ENCODE data around the gene CRIM1. TPM values are rescaled to one million over a fixed set of nuclear protein-coding genes. Genes with fewer than 3 reads are reported as not detected.

Gene CRIM1
- total and polyA plus RNA-seq, 2 of the 8 experiments (the other 6 are each of a cell fraction or from before 2014, with no cell fraction given) = 9.4 to 28.4 TPM

DNA sequence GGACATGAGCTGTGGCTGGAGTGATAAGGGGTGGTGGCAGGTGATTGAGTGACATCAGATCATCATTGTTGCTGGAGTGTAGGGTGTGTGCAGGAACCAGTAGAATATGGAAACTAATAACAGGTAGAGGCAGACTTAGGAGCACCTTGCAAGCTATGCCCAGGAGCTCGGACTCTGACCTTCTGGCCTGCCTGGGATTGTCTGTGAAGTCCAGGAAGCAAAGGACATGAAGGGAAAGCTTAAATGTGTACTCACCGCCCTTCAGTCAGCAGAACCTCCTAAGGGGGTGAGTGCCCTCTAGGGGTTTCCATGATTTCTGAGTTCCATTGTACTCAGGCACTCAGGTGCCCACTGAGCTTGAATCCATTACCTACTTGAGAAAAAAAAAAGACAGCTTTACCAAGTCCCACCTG is 104.2 kb downstream of the CRIM1 start:
- H2AFZ ChIP-seq (ENCODE audit: low read length) = no peak overlapping the region
- H2BK5ac ChIP-seq (ENCODE audit: low read depth, low read length) = peak overlapping the region; percentile 90
- peak overlapping the region; percentile 51 for H2BK120ac ChIP-seq (replicated peaks; ENCODE audit: low read depth, low read length)
- no peak overlapping the region for H2BK15ac ChIP-seq (ENCODE audit: low read length)
- H3K4ac ChIP-seq (replicated peaks; ENCODE audit: insufficient read length, low read depth, low read length) = peak overlapping the region; percentile 80
- H3K4me3 ChIP-seq (ENCODE audit: extremely low read depth in 1 of 4, insufficient read depth in 2 of 4, low read depth in 3 of 4, low read length in 4 of 4) = 0 out of 8 replicates have a peak overlapping the region, but pooled peaks of 1 of the 4 experiments have one; percentile 3
- H3K36me3 ChIP-seq (ENCODE audit: control insufficient read depth in 2 of 4, insufficient read depth in 4 of 4, low read length in 3 of 4) = peaks cover 0 to 2% (median under 1%) of the 10 kb centered on the region in 4 experiments; a peak in 2 of 8 replicates
- H3K9ac ChIP-seq (replicated peaks in 1 of 4; ENCODE audit: extremely low read depth in 1 of 4, low read depth in 3 of 4, low read length in 3 of 4) = no peak overlapping the region
- no peak for FAIRE-seq
- ChIA-PET POLR2A (ENCODE audit: partially characterized antibody) (interaction anchor here (0.7 to 1.9 kb wide), 5 partner anchors 11 to 107 kb away, joined by 3 to 7 read pairs (median 4); no protein-coding TSS in a partner anchor), CTCF (ENCODE audit: partially characterized antibody) (interaction anchor here (0.6 to 7.2 kb wide), 44 partner anchors 9 to 629 kb away, joined by 3 to 99 read pairs (median 4); partner anchors contain the start of gene CRIM1)
- H3K27ac ChIP-seq (ENCODE audit: low read depth, low read length) = no peak overlapping the region
- H2AK5ac ChIP-seq (ENCODE audit: low read depth, low read length) = peak overlapping the region; percentile 93
- peak overlapping the region; percentile 8 to 41; a peak in 2 of 4 replicates for H3K4me2 ChIP-seq (ENCODE audit: insufficient read depth in 1 of 2, low read depth in 2 of 2, low read length in 2 of 2)
- peak overlapping the region; percentile 38 for H2BK20ac ChIP-seq (ENCODE audit: low read length)
- no peaks in the 10 kb centered on the region; the same call in 1 of the 2 replicates for H3K79me1 ChIP-seq (ENCODE audit: low read depth, low read length)
- no peak overlapping the region for H4K5ac ChIP-seq (ENCODE audit: insufficient read length, low read depth, low read length)
- DNase-seq (ENCODE audit: low read depth in 1 of 2, low spot score in 2 of 2) = no peak
- 28% methylated on average over 2 of the region's 2 CpGs; no CpG with 5 or more reads in 1 of the 2 experiments for WGBS, 2 experiments (ENCODE audit: extremely low coverage in 1 of 2, insufficient coverage in 1 of 2, insufficient read length in 1 of 2, insufficient replicate concordance in 2 of 2, low coverage in 1 of 2, low lambda C conversion rate in 2 of 2, missing lambda C conversion rate in 1 of 2)
- no peaks in the 10 kb centered on the region for H3K27me3 ChIP-seq (replicated peaks in 1 of 4; ENCODE audit: control insufficient read depth in 3 of 4, extremely low read depth in 1 of 4, insufficient read depth in 3 of 4, low read length in 3 of 4)
- peaks cover 0 to 3% of the 10 kb centered on the region in 2 experiments for H4K20me1 ChIP-seq (replicated peaks in 1 of 2; ENCODE audit: control insufficient read depth in 1 of 2, insufficient read depth in 2 of 2, low read length in 2 of 2)
- no peak overlapping the region for H3K14ac ChIP-seq (ENCODE audit: insufficient read length)
- H4K91ac ChIP-seq (replicated peaks; ENCODE audit: insufficient read length, low read length) = peak overlapping the region; percentile 78
- H2BK12ac ChIP-seq (ENCODE audit: low read depth, low read length) = 0 out of 2 replicates have a peak overlapping the region, but pooled peaks have one; percentile 84
- H4K8ac ChIP-seq (ENCODE audit: extremely low read depth, insufficient read depth, low read length) = no peak overlapping the region
- H3K23me2 ChIP-seq (ENCODE audit: low read depth, low read length) = 0 out of 2 replicates have a peak, but pooled peaks cover 3% of the 10 kb centered on the region
- TF ChIP-seq BCL11A (IDR thresholded peaks at IDR 0.05; ENCODE audit: low read depth in 2 of 2, low read length in 2 of 2) = no peak
- TF ChIP-seq NANOG (IDR thresholded peaks at IDR 0.05; ENCODE audit: insufficient read depth, low read depth, low read length, poor library complexity, severe bottlenecking) = peak; percentile 36
- TF ChIP-seq, protein P1, sequence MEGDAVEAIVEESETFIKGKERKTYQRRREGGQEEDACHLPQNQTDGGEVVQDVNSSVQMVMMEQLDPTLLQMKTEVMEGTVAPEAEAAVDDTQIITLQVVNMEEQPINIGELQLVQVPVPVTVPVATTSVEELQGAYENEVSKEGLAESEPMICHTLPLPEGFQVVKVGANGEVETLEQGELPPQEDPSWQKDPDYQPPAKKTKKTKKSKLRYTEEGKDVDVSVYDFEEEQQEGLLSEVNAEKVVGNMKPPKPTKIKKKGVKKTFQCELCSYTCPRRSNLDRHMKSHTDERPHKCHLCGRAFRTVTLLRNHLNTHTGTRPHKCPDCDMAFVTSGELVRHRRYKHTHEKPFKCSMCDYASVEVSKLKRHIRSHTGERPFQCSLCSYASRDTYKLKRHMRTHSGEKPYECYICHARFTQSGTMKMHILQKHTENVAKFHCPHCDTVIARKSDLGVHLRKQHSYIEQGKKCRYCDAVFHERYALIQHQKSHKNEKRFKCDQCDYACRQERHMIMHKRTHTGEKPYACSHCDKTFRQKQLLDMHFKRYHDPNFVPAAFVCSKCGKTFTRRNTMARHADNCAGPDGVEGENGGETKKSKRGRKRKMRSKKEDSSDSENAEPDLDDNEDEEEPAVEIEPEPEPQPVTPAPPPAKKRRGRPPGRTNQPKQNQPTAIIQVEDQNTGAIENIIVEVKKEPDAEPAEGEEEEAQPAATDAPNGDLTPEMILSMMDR (IDR thresholded peaks at IDR 0.05; ENCODE audit: control extremely low read depth in 1 of 3, insufficient read depth in 1 of 3, low read depth in 1 of 3, low read length in 3 of 3) = peak in 2 of 3 experiments; percentile 67 to 68; a peak in 3 of 4 replicates
- 0 out of 2 replicates have a peak, but pooled peaks have one; percentile 41 for TF ChIP-seq YY1 (IDR thresholded peaks at IDR 0.05; ENCODE audit: low read depth, low read length)
- peak; percentile 75 to 84 for TF ChIP-seq RAD21 (IDR thresholded peaks at IDR 0.05 in 1 of 2, conservative IDR thresholded peaks at IDR 0.05 in 1 of 2; ENCODE audit: low read depth in 2 of 2, low read length in 2 of 2)
- no peak overlapping the region for H3K23ac ChIP-seq (ENCODE audit: insufficient read length)
- H3K18ac ChIP-seq (ENCODE audit: extremely low read depth, low read length) = peak overlapping the region; percentile 9
- no peaks in the 10 kb centered on the region for H3K9me3 ChIP-seq (ENCODE audit: insufficient read depth in 2 of 2, low read depth in 1 of 2, low read length in 1 of 2)
- H3K79me2 ChIP-seq (ENCODE audit: control insufficient read depth in 1 of 2, insufficient read depth in 2 of 2, low read length in 2 of 2) = peaks cover 0 to 17% of the 10 kb centered on the region in 2 experiments; a peak in 3 of 4 replicates
- H3K4me1 ChIP-seq (replicated peaks in 1 of 4; ENCODE audit: control insufficient read depth in 3 of 4, insufficient read depth in 4 of 4, low read length in 3 of 4) = peaks cover 11 to 46% (median 39%) of the 10 kb centered on the region in 4 experiments
- H3K56ac ChIP-seq (replicated peaks; ENCODE audit: insufficient read length, low read depth, low read length) = no peak overlapping the region
